Measurements from ENCODE around the gene KDELR1. TPM values are rescaled to one million over a fixed set of nuclear protein-coding genes. Genes with fewer than 3 reads are reported as not detected.

The KDELR1 gene
- total RNA-seq, 1 experiment from 2014 or later: 198 TPM

DNA sequence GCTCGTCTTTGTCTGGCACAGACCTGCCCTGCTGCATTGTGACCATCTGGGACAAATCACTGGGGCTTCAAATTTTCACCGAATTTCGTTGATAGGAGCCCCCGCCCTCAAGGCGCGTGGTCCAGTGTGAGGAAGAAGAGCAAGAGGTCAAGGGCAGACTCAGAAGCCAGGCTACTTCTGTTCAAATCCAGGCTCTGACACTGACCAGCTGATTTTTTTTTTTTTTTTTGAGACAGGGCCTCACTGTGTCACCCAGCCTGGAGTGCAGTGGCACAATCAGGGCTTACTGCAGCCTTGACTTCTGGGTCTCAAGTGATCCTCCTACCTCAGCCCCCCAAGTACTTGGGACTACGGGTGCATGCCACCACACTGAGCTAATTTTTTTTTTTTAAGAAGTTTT is 20.0 kb downstream of the KDELR1 start:
- Histone ChIP-seq H3K27me3 (ENCODE audit: insufficient read depth, low read length) (no peaks in the 10 kb centered on the region; the same call in 1 of the 2 replicates), H4K91ac (ENCODE audit: insufficient read length, low read depth, low read length) (no peak overlapping the region), H3K23ac (ENCODE audit: insufficient read length, low read depth, low read length) (no peak overlapping the region), H3K18ac (ENCODE audit: insufficient read length, low read depth, low read length) (no peak overlapping the region), H2AFZ (ENCODE audit: low read length) (no peak overlapping the region), H2AK5ac (ENCODE audit: insufficient read length, low read length) (no peak overlapping the region), H2BK120ac (ENCODE audit: low read depth, low read length, poor library complexity, severe bottlenecking) (no peak overlapping the region), H3K9me3 (ENCODE audit: control insufficient read depth, low read depth, low read length) (no peaks in the 10 kb centered on the region), H3K14ac (ENCODE audit: insufficient read depth, low read length) (no peak overlapping the region), H4K5ac (ENCODE audit: insufficient read length, low read depth, low read length) (no peak overlapping the region), H3K9ac (ENCODE audit: extremely low read depth, insufficient read length, low read length) (no peak overlapping the region), H3K4me1 (ENCODE audit: insufficient read depth, low read length) (no peaks in the 10 kb centered on the region), H2BK5ac (ENCODE audit: insufficient read length, low read length) (no peak overlapping the region), H2BK15ac (ENCODE audit: low read depth, low read length) (no peak overlapping the region), H2BK20ac (ENCODE audit: low read depth, low read length, poor library complexity, severe bottlenecking) (no peak overlapping the region), H3K27ac (ENCODE audit: insufficient read length, low read depth, low read length) (no peak overlapping the region), H3K79me1 (ENCODE audit: insufficient read depth, low read depth, low read length, poor library complexity, severe bottlenecking) (no peaks in the 10 kb centered on the region), H4K20me1 (ENCODE audit: control insufficient read depth, insufficient read depth, insufficient read length) (no peaks in the 10 kb centered on the region), H3K56ac (ENCODE audit: insufficient read length, low read depth, low read length) (no peak overlapping the region), H3K79me2 (ENCODE audit: insufficient read depth, low read length) (0 out of 2 replicates have a peak, but pooled peaks cover 1% of the 10 kb centered on the region), H2BK12ac (ENCODE audit: insufficient read length, low read depth, low read length) (no peak overlapping the region), H3K4me2 (ENCODE audit: insufficient read depth, insufficient read length, low read length) (no peak overlapping the region), H3K23me2 (ENCODE audit: insufficient read length, low read depth, low read length, poor library complexity, severe bottlenecking) (no peaks in the 10 kb centered on the region), H3K4ac (ENCODE audit: low read depth, low read length) (no peak overlapping the region), H3T11ph (ENCODE audit: low read length) (no peak overlapping the region), H4K8ac (replicated peaks; ENCODE audit: insufficient read length, low read depth, low read length) (no peak overlapping the region)
- no peak for TF ChIP-seq CTCF (conservative IDR thresholded peaks at IDR 0.05)
- H3K4me3 Mint-ChIP-seq: no peak overlapping the region
- DNase-seq: no peak
- H3K4me1 Mint-ChIP-seq: peaks cover 5 to 16% of the 10 kb centered on the region in 2 experiments; a peak in 3 of 4 replicates
- no peaks in the 10 kb centered on the region for H3K36me3 Mint-ChIP-seq (ENCODE audit: insufficient read depth in 1 of 3, low read depth in 3 of 3)
- no peaks in the 10 kb centered on the region for H3K9me3 Mint-ChIP-seq
- no peak overlapping the region; a peak in 1 of 7 replicates for H3K27ac Mint-ChIP-seq
- WGBS (ENCODE audit: extremely low coverage, insufficient read length, low lambda C conversion rate): no CpG with 5 or more reads among the region's 7 CpGs
- H3K27me3 Mint-ChIP-seq (ENCODE audit: low read depth): peaks cover 47% of the 10 kb centered on the region
